SK-MEL-5 (cell line): Measurements from ENCODE around the gene CBFA2T3. TPM values are rescaled to one million over a fixed set of nuclear protein-coding genes. Genes with fewer than 3 reads are reported as not detected.
A peak's percentile ranks its signal among the peaks of the same experiment; 100 is the strongest.

Experiments
- DNase-seq: peaks from one replicate; pipeline ENCODE4 v3.0.0-alpha.2; 2016; ENCODE audit warnings: low read depth, low spot score
- in situ Hi-C: cut with HindIII; loops from 2 replicates; pipeline ENCODE4 v1.10.0; 2016; ENCODE audit warnings: low sequenced_read_pairs, high pct_unique_total_duplicates, low pct_unique_long_range_greater_than_20kb
- total RNA-seq: library from RNA; depleted of rRNA; stranded (reverse); fragments of >200 nt; shearing (Covaris generic); gene quantifications from 2 replicates; pipeline ENCODE4 v1.2.3, GENCODE V29; 2014

The CBFA2T3 gene
- total RNA-seq, 1 experiment from 2014 or later = not detected

- in situ Hi-C loops = no loop called here
- DNase-seq = no peak
Observed at GRCh38 chr16:88957887-88958577, 19.0 kb downstream of the CBFA2T3 start.

GRCh38 chr16:88957433-88957767 lies 19.6 kb downstream of the CBFA2T3 start:
- DNase-seq = no peak
- in situ Hi-C loops = no loop called here

- DNase-seq = no peak
- in situ Hi-C loops = no loop called here
Observed at GRCh38 chr16:88956546-88957432, 20.2 kb downstream of the CBFA2T3 start.

GRCh38 chr16:88955906-88956305 lies 21.1 kb downstream of the CBFA2T3 start:
- in situ Hi-C loops = no loop called here

GRCh38 chr16:88953003-88953690 lies 23.9 kb downstream of the CBFA2T3 start:
- in situ Hi-C loops = no loop called here
- DNase-seq = no peak

More at GRCh38 chr16:88955906-88956305, 21.1 kb downstream of the CBFA2T3 start:
- no peak for DNase-seq

- DNase-seq = no peak
- in situ Hi-C loops = no loop called here
Observed at GRCh38 chr16:88951989-88952388, 25.0 kb downstream of the CBFA2T3 start.

- in situ Hi-C loops = no loop called here
Observed at GRCh38 chr16:88951501-88951900, 25.5 kb downstream of the CBFA2T3 start.

GRCh38 chr16:88948781-88949490 lies 28.1 kb downstream of the CBFA2T3 start:
- peak; percentile 21 for DNase-seq
- in situ Hi-C loops = no loop called here

More at GRCh38 chr16:88951501-88951900, 25.5 kb downstream of the CBFA2T3 start:
- no peak for DNase-seq

- no peak for DNase-seq
- in situ Hi-C loops = no loop called here
Observed at GRCh38 chr16:88945473-88945872, 31.5 kb downstream of the CBFA2T3 start.

GRCh38 chr16:88943741-88944140 lies 33.3 kb downstream of the CBFA2T3 start:
- in situ Hi-C loops = no loop called here
- no peak for DNase-seq

GRCh38 chr16:88943131-88943664 lies 33.8 kb downstream of the CBFA2T3 start:
- in situ Hi-C loops = no loop called here
- no peak for DNase-seq

GRCh38 chr16:88941913-88942909 lies 34.8 kb downstream of the CBFA2T3 start:
- peak; percentile 39 for DNase-seq
- in situ Hi-C loops = no loop called here

GRCh38 chr16:88940862-88941817 lies 35.9 kb downstream of the CBFA2T3 start:
- DNase-seq = no peak
- in situ Hi-C loops = no loop called here

GRCh38 chr16:88939972-88940861 lies 36.8 kb downstream of the CBFA2T3 start:
- DNase-seq = no peak
- in situ Hi-C loops = no loop called here
